Measurements from ENCODE around the gene CARMIL1. TPM values are rescaled to one million over a fixed set of nuclear protein-coding genes. Genes with fewer than 3 reads are reported as not detected.

The CARMIL1 gene
- total RNA-seq, 2 donors from 2014 or later = 28.7 to 31.6 TPM

DNA sequence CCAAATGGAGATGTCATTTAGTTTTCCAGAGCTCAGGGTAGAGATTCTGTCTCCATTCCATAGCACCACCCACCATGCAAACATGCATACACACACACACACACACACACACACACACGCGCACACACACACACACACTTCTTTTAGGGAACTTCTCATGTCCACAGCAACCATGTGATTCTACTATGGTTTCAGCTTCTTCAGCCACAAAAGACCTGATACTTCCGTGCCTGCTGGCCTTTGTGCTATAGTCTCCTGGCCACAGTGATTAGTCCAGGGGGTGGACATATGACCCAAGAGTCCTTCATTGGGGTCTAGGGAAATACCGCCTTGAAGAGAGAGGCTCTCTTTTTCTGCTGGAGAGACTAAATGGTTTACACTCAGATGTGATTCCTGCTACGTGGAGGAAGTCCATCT lies 53.5 kb downstream of the CARMIL1 start:
- Mint-ChIP-seq H3K27ac (no peak overlapping the region), H3K4me3 (no peak overlapping the region), H3K36me3 (ENCODE audit: low read depth) (no peaks in the 10 kb centered on the region), H3K4me1 (peaks cover 66% of the 10 kb centered on the region), H3K9me3 (no peaks in the 10 kb centered on the region), H3K27me3 (ENCODE audit: insufficient read depth) (no peaks in the 10 kb centered on the region)
- 57 to 62% methylated on average over 3 to 5 of the region's 5 CpGs for WGBS, 2 experiments (ENCODE audit: insufficient coverage in 1 of 2, insufficient read length in 1 of 2)
- no peak for DNase-seq
- H3K9ac ChIP-seq (ENCODE audit: extremely low read depth, low read length, poor library complexity, severe bottlenecking) = no peak overlapping the region
- no peak overlapping the region for H3K4me3 ChIP-seq (ENCODE audit: low read length)
- peaks cover 19% of the 10 kb centered on the region for H3K4me1 ChIP-seq (ENCODE audit: control insufficient read depth, insufficient read depth, low read length)
- H3K27ac ChIP-seq (ENCODE audit: low read depth, low read length) = no peak overlapping the region
- no peaks in the 10 kb centered on the region for H3K27me3 ChIP-seq (ENCODE audit: control insufficient read depth, insufficient read depth, low read length, poor library complexity, severe bottlenecking)
- TF ChIP-seq, protein P1, sequence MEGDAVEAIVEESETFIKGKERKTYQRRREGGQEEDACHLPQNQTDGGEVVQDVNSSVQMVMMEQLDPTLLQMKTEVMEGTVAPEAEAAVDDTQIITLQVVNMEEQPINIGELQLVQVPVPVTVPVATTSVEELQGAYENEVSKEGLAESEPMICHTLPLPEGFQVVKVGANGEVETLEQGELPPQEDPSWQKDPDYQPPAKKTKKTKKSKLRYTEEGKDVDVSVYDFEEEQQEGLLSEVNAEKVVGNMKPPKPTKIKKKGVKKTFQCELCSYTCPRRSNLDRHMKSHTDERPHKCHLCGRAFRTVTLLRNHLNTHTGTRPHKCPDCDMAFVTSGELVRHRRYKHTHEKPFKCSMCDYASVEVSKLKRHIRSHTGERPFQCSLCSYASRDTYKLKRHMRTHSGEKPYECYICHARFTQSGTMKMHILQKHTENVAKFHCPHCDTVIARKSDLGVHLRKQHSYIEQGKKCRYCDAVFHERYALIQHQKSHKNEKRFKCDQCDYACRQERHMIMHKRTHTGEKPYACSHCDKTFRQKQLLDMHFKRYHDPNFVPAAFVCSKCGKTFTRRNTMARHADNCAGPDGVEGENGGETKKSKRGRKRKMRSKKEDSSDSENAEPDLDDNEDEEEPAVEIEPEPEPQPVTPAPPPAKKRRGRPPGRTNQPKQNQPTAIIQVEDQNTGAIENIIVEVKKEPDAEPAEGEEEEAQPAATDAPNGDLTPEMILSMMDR (conservative IDR thresholded peaks at IDR 0.05) = no peak
- no peaks in the 10 kb centered on the region for H3K9me3 ChIP-seq (ENCODE audit: control insufficient read depth, low read length)
- H3K36me3 ChIP-seq (ENCODE audit: control insufficient read depth, insufficient read depth, low read length) = no peaks in the 10 kb centered on the region

DNA sequence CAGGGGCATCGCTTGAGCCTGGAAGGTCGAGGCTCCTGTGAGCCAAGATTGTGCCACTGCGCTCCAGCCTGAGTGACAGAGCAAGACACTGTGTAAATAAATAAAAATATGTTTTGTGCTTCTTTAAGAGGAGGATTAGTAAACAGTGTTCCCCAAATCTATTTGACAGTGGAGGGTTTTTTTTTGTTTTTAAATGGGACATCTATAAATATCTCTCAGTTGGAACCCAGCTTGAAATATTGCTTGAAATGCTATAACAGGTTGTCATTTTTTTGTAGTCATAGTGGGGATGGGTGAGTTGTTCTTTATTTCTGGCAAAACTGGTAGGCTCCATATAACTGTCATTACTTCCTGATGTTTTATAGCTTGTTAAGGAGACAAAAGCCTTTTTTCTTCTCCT lies 54.3 kb downstream of the CARMIL1 start:
- peaks cover 19% of the 10 kb centered on the region for H3K4me1 ChIP-seq (ENCODE audit: control insufficient read depth, insufficient read depth, low read length)
- H3K36me3 ChIP-seq (ENCODE audit: control insufficient read depth, insufficient read depth, low read length) = no peaks in the 10 kb centered on the region
- no peak overlapping the region for H3K27ac Mint-ChIP-seq
- H3K27me3 Mint-ChIP-seq (ENCODE audit: insufficient read depth) = no peaks in the 10 kb centered on the region
- H3K9me3 Mint-ChIP-seq = no peaks in the 10 kb centered on the region
- H3K27me3 ChIP-seq (ENCODE audit: control insufficient read depth, insufficient read depth, low read length, poor library complexity, severe bottlenecking) = no peaks in the 10 kb centered on the region
- DNase-seq = no peak
- TF ChIP-seq, protein P1 (conservative IDR thresholded peaks at IDR 0.05) = no peak
- no peak overlapping the region for H3K4me3 ChIP-seq (ENCODE audit: low read length)
- H3K9ac ChIP-seq (ENCODE audit: extremely low read depth, low read length, poor library complexity, severe bottlenecking) = no peak overlapping the region
- no peak overlapping the region for H3K27ac ChIP-seq (ENCODE audit: low read depth, low read length)
- H3K4me1 Mint-ChIP-seq = peaks cover 66% of the 10 kb centered on the region
- H3K36me3 Mint-ChIP-seq (ENCODE audit: low read depth) = no peaks in the 10 kb centered on the region
- H3K9me3 ChIP-seq (ENCODE audit: control insufficient read depth, low read length) = no peaks in the 10 kb centered on the region
- 94 to 96% methylated on average over 3 of the region's 3 CpGs for WGBS, 2 experiments (ENCODE audit: insufficient coverage in 1 of 2, insufficient read length in 1 of 2)
- H3K4me3 Mint-ChIP-seq = no peak overlapping the region

- Histone ChIP-seq H3K4me1 (ENCODE audit: control insufficient read depth, insufficient read depth, low read length) (peaks cover 9% of the 10 kb centered on the region), H3K9me3 (ENCODE audit: control insufficient read depth, low read length) (no peaks in the 10 kb centered on the region), H3K27me3 (ENCODE audit: control insufficient read depth, insufficient read depth, low read length, poor library complexity, severe bottlenecking) (no peaks in the 10 kb centered on the region), H3K27ac (ENCODE audit: low read depth, low read length) (no peak overlapping the region), H3K36me3 (ENCODE audit: control insufficient read depth, insufficient read depth, low read length) (no peaks in the 10 kb centered on the region), H3K9ac (ENCODE audit: extremely low read depth, low read length, poor library complexity, severe bottlenecking) (no peak overlapping the region), H3K4me3 (ENCODE audit: low read length) (no peak overlapping the region)
- DNase-seq = no peak
- H3K4me1 Mint-ChIP-seq = peaks cover 58% of the 10 kb centered on the region
- no peaks in the 10 kb centered on the region for H3K27me3 Mint-ChIP-seq (ENCODE audit: insufficient read depth)
- H3K9me3 Mint-ChIP-seq = no peaks in the 10 kb centered on the region
- no peak overlapping the region for H3K4me3 Mint-ChIP-seq
- no peak overlapping the region for H3K27ac Mint-ChIP-seq
- 77 to 93% methylated on average over 2 to 4 of the region's 4 CpGs for WGBS, 2 experiments (ENCODE audit: insufficient coverage in 1 of 2, insufficient read length in 1 of 2)
- H3K36me3 Mint-ChIP-seq (ENCODE audit: low read depth) = no peaks in the 10 kb centered on the region
- TF ChIP-seq, protein P1 (conservative IDR thresholded peaks at IDR 0.05) = no peak
Measured at GRCh38 chr6:25334793-25335192, 55.6 kb downstream of the CARMIL1 start.

All from endodermal cell (in vitro differentiated cells).